T-cell (primary cell): Measurements from ENCODE around the gene PPP6R1. TPM values are rescaled to one million over a fixed set of nuclear protein-coding genes. Genes with fewer than 3 reads are reported as not detected.

Experiments used
- ATAC-seq, 4 experiments: fragments of 200-7000 bp in 3 of 4; fragments of 150-1000 bp in 1 of 4; cut with Tn5 transposase; replicated peaks in 1 of 4; 1 replicate in 3 of 4; 2 replicates in 1 of 4; pipeline ENCODE4 v1.10.0; 2021; ENCODE audit warnings: moderate library complexity in 3 of 4, mild to moderate bottlenecking in 2 of 4, moderate number of reproducible peaks in 1 of 4
- CTCF ChIA-PET, 2 donors: fragments of 300-600 bp; sonication (Branson Sonifier 250); formaldehyde crosslinking; loops; one replicate each; lab custom pipeline; 2022; ENCODE audit warnings: antibody characterized with exemption in 2 of 2; lab: Charles Lee
- POLR2A ChIA-PET, 2 donors: fragments of 300-600 bp; sonication (Branson Sonifier 250); formaldehyde crosslinking; loops; one replicate each; lab custom pipeline; 2022; ENCODE audit warnings: antibody characterized with exemption in 2 of 2; lab: Charles Lee
- DNase-seq, 35 experiments: peaks; one replicate each; pipeline versions ENCODE4 v3.0.0 to v3.0.0-alpha.2; 2013 to 2023
- H3K27ac ChIP-seq: one replicate; pipeline ENCODE4 v1.5.1; 2013; ENCODE audit warnings: low read length
- H3K27me3 ChIP-seq, 2 experiments: replicated peaks in 1 of 2; 1 replicate in 1 of 2; 2 replicates in 1 of 2; pipeline versions ENCODE4 v1.6.1 to v1.7.0; 2013; ENCODE audit warnings: low read length in 1 of 2, mixed read lengths in 1 of 2; ENCODE audit not compliant: control insufficient read depth in 2 of 2, insufficient read depth in 2 of 2; ENCODE audit errors: extremely low read depth in 1 of 2
- H3K36me3 ChIP-seq, 2 donors: 1 replicate in 1 of 2; 2 replicates in 1 of 2; pipeline versions ENCODE4 v1.6.1 to v1.7.0; 2013; ENCODE audit warnings: low read length in 1 of 2; ENCODE audit not compliant: control insufficient read depth in 2 of 2, insufficient read depth in 1 of 2; ENCODE audit errors: extremely low read depth in 1 of 2
- H3K4me1 ChIP-seq, 2 experiments: 1 replicate in 1 of 2; 2 replicates in 1 of 2; pipeline versions ENCODE4 v1.6.1 to v1.7.0; 2013; ENCODE audit warnings: low read length in 2 of 2, mixed read lengths in 1 of 2; ENCODE audit not compliant: insufficient read depth in 2 of 2, control insufficient read depth in 1 of 2; ENCODE audit errors: extremely low read depth in 1 of 2
- H3K4me3 ChIP-seq, 2 donors: 1 replicate in 1 of 2; 2 replicates in 1 of 2; pipeline versions ENCODE4 v1.5.1 to v1.7.0; 2013; ENCODE audit warnings: mild to moderate bottlenecking in 2 of 2, low read length in 1 of 2, moderate library complexity in 1 of 2; ENCODE audit not compliant: control insufficient read depth in 1 of 2; ENCODE audit errors: extremely low read depth in 1 of 2
- H3K9me3 ChIP-seq: 2 replicates; pipeline ENCODE4 v1.7.0; 2013
- H3K27ac Mint-ChIP-seq, 2 donors: one replicate each; pipeline ENCODE4 v1.8.0; 2020 to 2021; ENCODE audit warnings: mild to moderate bottlenecking in 2 of 2, mixed read lengths in 2 of 2
- H3K27me3 Mint-ChIP-seq, 2 donors: one replicate each; pipeline ENCODE4 v1.8.0; 2021 to 2022; ENCODE audit warnings: mixed read lengths in 2 of 2
- H3K36me3 Mint-ChIP-seq: one replicate; pipeline ENCODE4 v1.8.0; 2021; ENCODE audit warnings: mixed read lengths
- H3K4me1 Mint-ChIP-seq, 3 donors: one replicate each; pipeline ENCODE4 v1.8.0; 2020 to 2022; ENCODE audit warnings: mixed read lengths in 3 of 3, mild to moderate bottlenecking in 1 of 3
- H3K4me3 Mint-ChIP-seq, 3 donors: one replicate each; pipeline ENCODE4 v1.8.0; 2020 to 2022; ENCODE audit warnings: mild to moderate bottlenecking in 3 of 3, mixed read lengths in 3 of 3, moderate library complexity in 3 of 3
- H3K9me3 Mint-ChIP-seq, 3 donors: one replicate each; pipeline ENCODE4 v1.8.0; 2020 to 2022; ENCODE audit warnings: mixed read lengths in 3 of 3
- WGBS: methylation state at CpG from one replicate; pipeline ENCODE4 v1.1.5; 2013; ENCODE audit warnings: missing lambda C conversion rate; ENCODE audit not compliant: insufficient coverage; 5-methylcytosine and 5-hydroxymethylcytosine counted together
- total RNA-seq, 35 experiments: library from RNA in 6 of 35; stranded (reverse) in 6 of 35; fragments of 120-200 nt in 1 of 35; gene quantifications; one replicate each; pipeline versions ENCODE4 v1.2.1 to v1.2.4 and lab custom pipeline; 2013 to 2026

PPP6R1 gene
- total RNA-seq, 5 donors from 2014 or later (not counting 1 experiment from before 2014, with no cell fraction given) = 173 to 208 (median 194) TPM

- Histone ChIP-seq H3K27me3 (no peaks in the 10 kb centered on the region), H3K4me1 (peaks cover 0 to 4% of the 10 kb centered on the region in 2 experiments), H3K36me3 (peaks cover 15 to 30% of the 10 kb centered on the region in 2 donors), H3K4me3 (no peak overlapping the region), H3K9me3 (no peaks in the 10 kb centered on the region), H3K27ac (no peak overlapping the region)
- ChIA-PET POLR2A (no interaction called here), CTCF (no interaction called here)
- no peak overlapping the region for H3K4me3 Mint-ChIP-seq
- H3K27ac Mint-ChIP-seq = no peak overlapping the region
- H3K27me3 Mint-ChIP-seq = no peaks in the 10 kb centered on the region
- H3K36me3 Mint-ChIP-seq = peaks cover 46% of the 10 kb centered on the region
- H3K4me1 Mint-ChIP-seq = peaks cover 0 to 4% (median 4%) of the 10 kb centered on the region in 3 donors
- 92% methylated on average over 18 of the region's 25 CpGs for WGBS
- peaks cover 0 to 6% (median 5%) of the 10 kb centered on the region in 3 donors for H3K9me3 Mint-ChIP-seq
- ATAC-seq (no peak), DNase-seq (no peak)
Measured at GRCh38 chr19:55270172-55270942, 11.5 kb upstream of the PPP6R1 start.

- H3K4me1 Mint-ChIP-seq = peaks cover 0 to 4% (median 4%) of the 10 kb centered on the region in 3 donors
- POLR2A ChIA-PET = no interaction called here
- no peak overlapping the region for H3K27ac ChIP-seq
- CTCF ChIA-PET = no interaction called here
- peaks cover 0 to 6% (median 5%) of the 10 kb centered on the region in 3 donors for H3K9me3 Mint-ChIP-seq
- H3K27me3 ChIP-seq = no peaks in the 10 kb centered on the region
- H3K36me3 Mint-ChIP-seq = peaks cover 42% of the 10 kb centered on the region
- WGBS = 94% methylated on average over 7 of the region's 8 CpGs
- no peak for ATAC-seq
- no peak overlapping the region for H3K4me3 Mint-ChIP-seq
- H3K4me1 ChIP-seq = no peaks in the 10 kb centered on the region
- no peaks in the 10 kb centered on the region for H3K27me3 Mint-ChIP-seq
- H3K9me3 ChIP-seq = no peaks in the 10 kb centered on the region
- H3K36me3 ChIP-seq = peaks cover 9 to 21% of the 10 kb centered on the region in 2 donors
- H3K4me3 ChIP-seq = no peak overlapping the region
- DNase-seq = no peak
- H3K27ac Mint-ChIP-seq = no peak overlapping the region
Measured at GRCh38 chr19:55269299-55269698, 10.5 kb upstream of the PPP6R1 start.

- peaks cover 7 to 13% of the 10 kb centered on the region in 2 donors for H3K36me3 ChIP-seq
- H3K27me3 Mint-ChIP-seq = no peaks in the 10 kb centered on the region
- ChIA-PET CTCF (no interaction called here), POLR2A (no interaction called here)
- no peaks in the 10 kb centered on the region for H3K4me1 ChIP-seq
- no peaks in the 10 kb centered on the region for H3K9me3 ChIP-seq
- no peak overlapping the region for H3K4me3 ChIP-seq
- no peak overlapping the region for H3K27ac Mint-ChIP-seq
- WGBS = 100% methylated on average over 1 of the region's 4 CpGs
- peaks cover 32% of the 10 kb centered on the region for H3K36me3 Mint-ChIP-seq
- peaks cover 0 to 4% (median 4%) of the 10 kb centered on the region in 3 donors for H3K4me1 Mint-ChIP-seq
- no peak overlapping the region for H3K27ac ChIP-seq
- DNase-seq (no peak), ATAC-seq (no peak)
- no peak overlapping the region for H3K4me3 Mint-ChIP-seq
- H3K9me3 Mint-ChIP-seq = peaks cover 0 to 6% (median 5%) of the 10 kb centered on the region in 3 donors
- H3K27me3 ChIP-seq = no peaks in the 10 kb centered on the region
Measured at GRCh38 chr19:55266840-55267239, 8.0 kb upstream of the PPP6R1 start.

GRCh38 chr19:55266404-55266803 lies 7.6 kb upstream of the PPP6R1 start:
- no peaks in the 10 kb centered on the region for H3K9me3 ChIP-seq
- POLR2A ChIA-PET = interaction anchor here in 1 of 2 donors (0.6 kb wide), 1 partner anchor 280 kb away, joined by 5 read pairs; no protein-coding TSS in a partner anchor
- 80% methylated on average over 1 of the region's 3 CpGs for WGBS
- no peak overlapping the region for H3K4me3 ChIP-seq
- DNase-seq (no peak), ATAC-seq (no peak)
- no peak overlapping the region for H3K27ac ChIP-seq
- H3K27me3 ChIP-seq = no peaks in the 10 kb centered on the region
- H3K4me1 ChIP-seq = no peaks in the 10 kb centered on the region
- CTCF ChIA-PET = no interaction called here
- Mint-ChIP-seq H3K4me1 (peaks cover 0 to 4% (median 4%) of the 10 kb centered on the region in 3 donors), H3K9me3 (peaks cover 0 to 6% (median 5%) of the 10 kb centered on the region in 3 donors), H3K27me3 (no peaks in the 10 kb centered on the region), H3K36me3 (peaks cover 31% of the 10 kb centered on the region), H3K4me3 (no peak overlapping the region), H3K27ac (no peak overlapping the region)
- peaks cover 7 to 10% of the 10 kb centered on the region in 2 donors for H3K36me3 ChIP-seq

- Mint-ChIP-seq H3K4me1 (peaks cover 0 to 4% (median 4%) of the 10 kb centered on the region in 3 donors), H3K27ac (no peak overlapping the region), H3K36me3 (peaks cover 31% of the 10 kb centered on the region), H3K9me3 (peaks cover 0 to 6% (median 5%) of the 10 kb centered on the region in 3 donors), H3K4me3 (no peak overlapping the region), H3K27me3 (no peaks in the 10 kb centered on the region)
- ATAC-seq (no peak), DNase-seq (no peak)
- H3K27me3 ChIP-seq = no peaks in the 10 kb centered on the region
- POLR2A ChIA-PET = interaction anchor here in 1 of 2 donors (0.6 kb wide), 1 partner anchor 279 kb away, joined by 5 read pairs; no protein-coding TSS in a partner anchor
- 97% methylated on average over 7 of the region's 12 CpGs for WGBS
- no peak overlapping the region for H3K4me3 ChIP-seq
- no peak overlapping the region for H3K27ac ChIP-seq
- CTCF ChIA-PET = no interaction called here
- no peaks in the 10 kb centered on the region for H3K9me3 ChIP-seq
- H3K4me1 ChIP-seq = no peaks in the 10 kb centered on the region
- peaks cover 7 to 8% of the 10 kb centered on the region in 2 donors for H3K36me3 ChIP-seq
Measured at GRCh38 chr19:55265723-55266386, 7.0 kb upstream of the PPP6R1 start.

- Mint-ChIP-seq H3K27ac (no peak overlapping the region), H3K27me3 (no peaks in the 10 kb centered on the region), H3K4me1 (peaks cover 0 to 8% (median 4%) of the 10 kb centered on the region in 3 donors), H3K4me3 (no peak overlapping the region), H3K36me3 (peaks cover 24% of the 10 kb centered on the region), H3K9me3 (peaks cover 0 to 6% (median 5%) of the 10 kb centered on the region in 3 donors)
- DNase-seq = no peak
- ATAC-seq = no peak
- POLR2A ChIA-PET = no interaction called here
- Histone ChIP-seq H3K27me3 (no peaks in the 10 kb centered on the region), H3K4me1 (peaks cover 0 to 2% of the 10 kb centered on the region in 2 experiments), H3K4me3 (no peak overlapping the region), H3K27ac (no peak overlapping the region), H3K9me3 (no peaks in the 10 kb centered on the region), H3K36me3 (peaks cover 7 to 8% of the 10 kb centered on the region in 2 donors)
- CTCF ChIA-PET = no interaction called here
- WGBS = 99% methylated on average over 14 of the region's 16 CpGs
Measured at GRCh38 chr19:55265173-55265572, 6.4 kb upstream of the PPP6R1 start.
